Natural killer cell (primary cell): ENCODE results near the gene PMM1. TPM values are rescaled to one million over a fixed set of nuclear protein-coding genes. Genes with fewer than 3 reads are reported as not detected.

Experiments used
- ATAC-seq, 3 donors: fragments of 150-1000 bp in 2 of 3; fragments of 200-7000 bp in 1 of 3; cut with Tn5 transposase; 1 replicate in 1 of 3; 2 replicates in 2 of 3; pipeline ENCODE4 v1.10.0; 2021; ENCODE audit warnings: mild to moderate bottlenecking in 2 of 3, moderate library complexity in 2 of 3
- DNase-seq, 2 donors: peaks; one replicate each; pipeline versions ENCODE4 v3.0.0 to v3.0.0-alpha.2; 2013 to 2021; ENCODE audit warnings: mixed read lengths in 1 of 2
- H3K27ac ChIP-seq: one replicate; pipeline ENCODE4 v1.5.1; 2013; ENCODE audit warnings: mild to moderate bottlenecking, low read length
- H3K27me3 ChIP-seq: one replicate; pipeline ENCODE4 v1.6.1; 2013; ENCODE audit warnings: low read length; ENCODE audit not compliant: control insufficient read depth, insufficient read depth
- H3K36me3 ChIP-seq: one replicate; pipeline ENCODE4 v1.6.1; 2013; ENCODE audit warnings: low read length; ENCODE audit not compliant: control insufficient read depth, insufficient read depth
- H3K4me1 ChIP-seq: one replicate; pipeline ENCODE4 v1.6.1; 2013; ENCODE audit warnings: low read length; ENCODE audit not compliant: control insufficient read depth, insufficient read depth
- H3K4me3 ChIP-seq: one replicate; pipeline ENCODE4 v1.5.1; 2013; ENCODE audit warnings: low read length
- H3K9me3 ChIP-seq: one replicate; pipeline ENCODE4 v1.6.1; 2013; ENCODE audit warnings: low read length; ENCODE audit not compliant: control insufficient read depth, insufficient read depth
- H3K27ac Mint-ChIP-seq, 2 donors: one replicate each; pipeline ENCODE4 v1.8.0; 2022; ENCODE audit warnings: mild to moderate bottlenecking in 2 of 2, mixed read lengths in 2 of 2, moderate library complexity in 1 of 2
- H3K27me3 Mint-ChIP-seq, 2 donors: one replicate each; pipeline ENCODE4 v1.8.0; 2022; ENCODE audit warnings: low read depth in 2 of 2, mixed read lengths in 2 of 2
- H3K36me3 Mint-ChIP-seq: one replicate; pipeline ENCODE4 v1.8.0; 2022; ENCODE audit warnings: mixed read lengths
- H3K4me1 Mint-ChIP-seq, 2 donors: one replicate each; pipeline ENCODE4 v1.8.0; 2022; ENCODE audit warnings: mixed read lengths in 2 of 2
- H3K4me3 Mint-ChIP-seq: one replicate; pipeline ENCODE4 v1.8.0; 2022; ENCODE audit warnings: mild to moderate bottlenecking, moderate library complexity, mixed read lengths
- H3K9me3 Mint-ChIP-seq, 2 donors: one replicate each; pipeline ENCODE4 v1.8.0; 2022; ENCODE audit warnings: mixed read lengths in 2 of 2
- CTCF ChIP-seq: fragments of 200-600 bp; IDR thresholded peaks from one replicate; pipeline ENCODE4 v1.8.0; 2022; ENCODE audit warnings: antibody characterized with exemption
- WGBS: methylation state at CpG from one replicate; pipeline ENCODE4 v1.1.7; 2013; ENCODE audit warnings: missing lambda C conversion rate; ENCODE audit not compliant: insufficient coverage; 5-methylcytosine and 5-hydroxymethylcytosine counted together
- intact Hi-C: fragments of 100-400 bp; cut with micrococcal nuclease; formaldehyde crosslinking; loops from one replicate; pipeline ENCODE4 v1.14.2; 2022
- total RNA-seq, 4 donors: library from RNA; stranded (reverse); fragments of 120-200 nt in 1 of 4; gene quantifications; one replicate each; pipeline versions ENCODE4 v1.2.3 to v1.2.4, GENCODE V29; 2013 to 2022

Gene PMM1
- total RNA-seq, 3 donors from 2014 or later (not counting 1 experiment from before 2014, with no cell fraction given) = 13.1 to 20.4 (median 16.4) TPM

- peak in 1 of 3 donors; percentile 29 for ATAC-seq
- TF ChIP-seq CTCF = no peak
Measured at GRCh38 chr22:41565403-41566054, 24.1 kb downstream of the PMM1 start.

GRCh38 chr22:41564563-41564962, 25.1 kb downstream of the PMM1 start:
- no peaks in the 10 kb centered on the region for H3K4me1 Mint-ChIP-seq
- DNase-seq (no peak), ATAC-seq (no peak)
- H3K36me3 ChIP-seq = no peaks in the 10 kb centered on the region
- H3K9me3 ChIP-seq = no peaks in the 10 kb centered on the region
- no peaks in the 10 kb centered on the region for H3K9me3 Mint-ChIP-seq
- H3K36me3 Mint-ChIP-seq = no peaks in the 10 kb centered on the region
- no peak overlapping the region for H3K27ac Mint-ChIP-seq
- no peak overlapping the region for H3K27ac ChIP-seq
- WGBS = 89% methylated on average over 8 of the region's 8 CpGs
- peaks cover 14 to 20% of the 10 kb centered on the region in 2 donors for H3K27me3 Mint-ChIP-seq
- intact Hi-C loops = no loop called here
- H3K4me3 Mint-ChIP-seq = no peak overlapping the region
- H3K4me1 ChIP-seq = no peaks in the 10 kb centered on the region
- no peak for TF ChIP-seq CTCF
- H3K27me3 ChIP-seq = peaks cover 19% of the 10 kb centered on the region
- H3K4me3 ChIP-seq = no peak overlapping the region

More at GRCh38 chr22:41565403-41566054, 24.1 kb downstream of the PMM1 start:
- Mint-ChIP-seq H3K4me1 (no peaks in the 10 kb centered on the region), H3K27me3 (peaks cover 6 to 15% of the 10 kb centered on the region in 2 donors), H3K4me3 (no peak overlapping the region), H3K27ac (no peak overlapping the region), H3K36me3 (no peaks in the 10 kb centered on the region), H3K9me3 (no peaks in the 10 kb centered on the region)
- Histone ChIP-seq H3K9me3 (no peaks in the 10 kb centered on the region), H3K4me3 (no peak overlapping the region), H3K27me3 (peaks cover 16% of the 10 kb centered on the region), H3K4me1 (no peaks in the 10 kb centered on the region), H3K36me3 (no peaks in the 10 kb centered on the region), H3K27ac (no peak overlapping the region)
- no peak for DNase-seq
- intact Hi-C loops = no loop called here
- 69% methylated on average over 8 of the region's 8 CpGs for WGBS

- no peaks in the 10 kb centered on the region for H3K9me3 ChIP-seq
- intact Hi-C loops = no loop called here
- Mint-ChIP-seq H3K4me1 (no peaks in the 10 kb centered on the region), H3K27ac (no peak overlapping the region), H3K27me3 (peaks cover 14 to 23% of the 10 kb centered on the region in 2 donors), H3K36me3 (no peaks in the 10 kb centered on the region), H3K9me3 (no peaks in the 10 kb centered on the region), H3K4me3 (no peak overlapping the region)
- no peak for TF ChIP-seq CTCF
- H3K36me3 ChIP-seq = no peaks in the 10 kb centered on the region
- no peak overlapping the region for H3K27ac ChIP-seq
- ATAC-seq = no peak
- H3K4me3 ChIP-seq = no peak overlapping the region
- 73% methylated on average over 9 of the region's 10 CpGs for WGBS
- DNase-seq = no peak
- H3K4me1 ChIP-seq = no peaks in the 10 kb centered on the region
- H3K27me3 ChIP-seq = peaks cover 19% of the 10 kb centered on the region
Measured at GRCh38 chr22:41563051-41563711, 26.5 kb downstream of the PMM1 start.
